Measurements from ENCODE around the gene AOC2.

DNA sequence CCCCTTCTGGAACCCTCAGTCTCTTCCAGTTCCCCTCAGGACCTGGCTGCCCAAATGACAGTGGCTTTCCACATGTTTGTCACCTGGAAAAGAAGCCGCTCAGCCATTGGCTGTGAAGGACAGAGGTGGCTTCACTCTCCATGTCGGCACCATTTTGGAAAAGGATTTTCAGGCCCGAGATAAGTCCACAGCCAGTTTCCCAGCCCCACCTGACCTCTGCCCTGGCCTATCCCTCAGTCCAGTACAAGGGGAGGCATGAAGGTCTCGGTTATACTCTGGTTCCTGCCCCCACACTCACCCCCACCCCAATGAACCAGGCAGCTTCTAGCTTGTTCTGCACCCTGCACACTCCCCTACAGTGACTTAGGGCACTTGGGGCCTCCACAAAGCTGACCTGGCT is 21.8 kb downstream of the AOC2 start:
- TF ChIP-seq POLR2AphosphoS5 (IDR thresholded peaks at IDR 0.05; ENCODE audit: borderline replicate concordance, low read depth, low read length) (no peak), EZH2 (IDR thresholded peaks at IDR 0.05) (no peak)

All from SK-N-MC (cell line).